Measurements from ENCODE around the gene ACY1.

Gene ACY1

GRCh38 chr3:52013802-52014598 is 30.7 kb downstream of the ACY1 start:
- in situ Hi-C loops (cut with MboI; ENCODE audit: low pct_unique_long_range_greater_than_20kb, low sequenced_read_pairs, unreplicated experiment), result no loop called here
- DNase-seq (ENCODE audit: low spot score), result no peak
- TF ChIP-seq CTCF (IDR thresholded peaks at IDR 0.05; ENCODE audit: extremely low read depth, insufficient read depth, missing control alignments), result no peak

- in situ Hi-C loops (cut with MboI; ENCODE audit: low pct_unique_long_range_greater_than_20kb, low sequenced_read_pairs, unreplicated experiment), result no loop called here
- DNase-seq (ENCODE audit: low spot score), result no peak
- TF ChIP-seq CTCF (IDR thresholded peaks at IDR 0.05; ENCODE audit: extremely low read depth, insufficient read depth, missing control alignments), result no peak
Observed at GRCh38 chr3:52014613-52015012, 31.3 kb downstream of the ACY1 start.

- DNase-seq (ENCODE audit: low spot score), result no peak
- in situ Hi-C loops (cut with MboI; ENCODE audit: low pct_unique_long_range_greater_than_20kb, low sequenced_read_pairs, unreplicated experiment), result no loop called here
- no peak for TF ChIP-seq CTCF (IDR thresholded peaks at IDR 0.05; ENCODE audit: extremely low read depth, insufficient read depth, missing control alignments)
Observed at GRCh38 chr3:52015438-52016228, 32.3 kb downstream of the ACY1 start.

GRCh38 chr3:52017586-52017985 is 34.3 kb downstream of the ACY1 start:
- no peak for DNase-seq (ENCODE audit: low spot score)
- no peak for TF ChIP-seq CTCF (IDR thresholded peaks at IDR 0.05; ENCODE audit: extremely low read depth, insufficient read depth, missing control alignments)
- in situ Hi-C loops (cut with MboI; ENCODE audit: low pct_unique_long_range_greater_than_20kb, low sequenced_read_pairs, unreplicated experiment), result no loop called here

GRCh38 chr3:52018319-52019000 is 35.1 kb downstream of the ACY1 start:
- no peak for DNase-seq (ENCODE audit: low spot score)
- no peak for TF ChIP-seq CTCF (IDR thresholded peaks at IDR 0.05; ENCODE audit: extremely low read depth, insufficient read depth, missing control alignments)
- in situ Hi-C loops (cut with MboI; ENCODE audit: low pct_unique_long_range_greater_than_20kb, low sequenced_read_pairs, unreplicated experiment), result no loop called here

- in situ Hi-C loops (cut with MboI; ENCODE audit: low pct_unique_long_range_greater_than_20kb, low sequenced_read_pairs, unreplicated experiment), result no loop called here
- no peak for DNase-seq (ENCODE audit: low spot score)
- no peak for TF ChIP-seq CTCF (IDR thresholded peaks at IDR 0.05; ENCODE audit: extremely low read depth, insufficient read depth, missing control alignments)
Observed at GRCh38 chr3:52019352-52020080, 36.2 kb downstream of the ACY1 start.

Data from GM13977 (cell line).